Uterus (tissue), 2 donors: ENCODE data around the gene HSPBP1.

Experiments used
- POLR2A ChIP-seq, 2 donors: fragments of 450-650 bp; IDR thresholded peaks; one replicate each; pipeline ENCODE4 v1.6.1; 2016; ENCODE audit warnings: antibody characterized with exemption in 2 of 2, mild to moderate bottlenecking in 1 of 2, moderate library complexity in 1 of 2
- TF ChIP-seq, protein P1 (sequence below), 4 experiments: fragments of 200-600 bp in 2 of 4; fragments of 450-650 bp in 2 of 4; sonication (generic) in 2 of 4; IDR thresholded peaks; one replicate each; pipeline ENCODE4 v1.5.1; 2016 to 2019; ENCODE audit warnings: antibody characterized with exemption in 4 of 4, mild to moderate bottlenecking in 2 of 4, moderate library complexity in 1 of 4

DNA sequence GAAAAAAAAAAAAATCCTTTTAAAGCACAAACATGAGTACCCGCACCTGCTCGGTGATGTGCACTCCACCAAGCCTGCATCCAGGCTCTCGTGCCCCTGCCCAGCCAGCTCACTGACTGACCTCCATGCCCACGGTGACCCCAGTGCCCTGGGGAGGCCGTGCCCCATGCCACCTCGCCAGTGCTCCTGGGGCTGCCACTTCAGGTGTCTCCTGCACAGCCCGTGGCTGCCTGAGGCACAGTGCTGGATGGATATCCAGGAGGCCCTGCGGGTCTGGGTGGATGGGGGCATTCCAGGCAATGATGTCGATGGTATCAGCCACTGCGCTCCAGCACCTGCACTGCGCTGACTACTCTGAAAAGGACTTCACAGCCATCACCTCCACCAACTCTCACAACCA is 30.1 kb downstream of the HSPBP1 start:
- TF ChIP-seq, protein P1, sequence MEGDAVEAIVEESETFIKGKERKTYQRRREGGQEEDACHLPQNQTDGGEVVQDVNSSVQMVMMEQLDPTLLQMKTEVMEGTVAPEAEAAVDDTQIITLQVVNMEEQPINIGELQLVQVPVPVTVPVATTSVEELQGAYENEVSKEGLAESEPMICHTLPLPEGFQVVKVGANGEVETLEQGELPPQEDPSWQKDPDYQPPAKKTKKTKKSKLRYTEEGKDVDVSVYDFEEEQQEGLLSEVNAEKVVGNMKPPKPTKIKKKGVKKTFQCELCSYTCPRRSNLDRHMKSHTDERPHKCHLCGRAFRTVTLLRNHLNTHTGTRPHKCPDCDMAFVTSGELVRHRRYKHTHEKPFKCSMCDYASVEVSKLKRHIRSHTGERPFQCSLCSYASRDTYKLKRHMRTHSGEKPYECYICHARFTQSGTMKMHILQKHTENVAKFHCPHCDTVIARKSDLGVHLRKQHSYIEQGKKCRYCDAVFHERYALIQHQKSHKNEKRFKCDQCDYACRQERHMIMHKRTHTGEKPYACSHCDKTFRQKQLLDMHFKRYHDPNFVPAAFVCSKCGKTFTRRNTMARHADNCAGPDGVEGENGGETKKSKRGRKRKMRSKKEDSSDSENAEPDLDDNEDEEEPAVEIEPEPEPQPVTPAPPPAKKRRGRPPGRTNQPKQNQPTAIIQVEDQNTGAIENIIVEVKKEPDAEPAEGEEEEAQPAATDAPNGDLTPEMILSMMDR (IDR thresholded peaks at IDR 0.05), result no peak
- no peak for TF ChIP-seq POLR2A (IDR thresholded peaks at IDR 0.05)
